ENCODE data around the gene KIF6.

DNA sequence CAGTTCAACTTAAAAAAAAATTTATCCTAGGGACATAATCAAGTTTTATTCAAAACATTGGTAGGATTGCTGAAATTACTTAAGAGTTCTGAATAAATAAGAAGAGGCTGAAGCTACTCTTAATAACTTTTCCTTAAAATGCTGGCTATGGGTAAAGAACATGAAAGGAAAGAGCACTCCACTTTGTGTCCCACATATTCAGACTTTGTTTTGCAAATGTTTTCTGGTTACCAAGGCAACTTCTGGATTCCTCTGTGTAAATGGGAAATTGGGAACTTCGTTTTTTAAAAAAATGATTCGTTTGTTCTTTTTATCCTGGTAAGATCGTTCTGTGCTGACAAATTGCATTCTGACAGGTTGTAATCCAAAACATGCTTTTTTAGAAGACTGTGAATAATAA lies 115.0 kb downstream of the KIF6 start:
- no peak for TF ChIP-seq CTCF (IDR thresholded peaks at IDR 0.05)
- TF ChIP-seq POLR2A (IDR thresholded peaks at IDR 0.05) = no peak
